Fibroblast of peridontal ligament (primary cell): ENCODE results near the gene ARHGAP24.
"Not testable (repeated sequence)": the region's sequence is repeated elsewhere in the genome, so short reads cannot be mapped to it uniquely, and the experiment has no call there.

Experiments
- DNase-seq: peaks from one replicate; pipeline ENCODE4 v3.0.0-alpha.2; 2010; ENCODE audit errors: extremely low read depth

ARHGAP24 gene

DNA sequence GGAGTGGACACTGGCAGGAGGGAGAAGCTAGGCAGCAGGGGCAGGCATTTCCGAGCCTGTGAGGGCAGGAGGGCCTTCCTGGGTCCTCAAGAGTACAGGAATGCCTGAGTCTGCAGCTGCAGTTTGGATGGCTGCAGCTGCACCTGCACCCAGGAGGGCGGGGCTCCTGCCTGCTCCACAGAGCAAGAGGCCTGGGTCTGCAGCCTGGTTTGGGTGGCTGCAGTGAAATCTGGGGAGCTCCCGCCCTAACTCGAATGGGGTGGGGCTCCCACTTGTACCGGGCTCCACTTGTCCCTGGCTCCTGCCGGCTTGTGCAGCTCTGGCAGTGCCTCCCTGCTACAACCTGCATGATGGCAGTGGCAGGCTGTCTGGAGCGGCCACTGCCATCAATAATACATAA lies 436.0 kb downstream of the ARHGAP24 start:
- no peak for DNase-seq

DNA sequence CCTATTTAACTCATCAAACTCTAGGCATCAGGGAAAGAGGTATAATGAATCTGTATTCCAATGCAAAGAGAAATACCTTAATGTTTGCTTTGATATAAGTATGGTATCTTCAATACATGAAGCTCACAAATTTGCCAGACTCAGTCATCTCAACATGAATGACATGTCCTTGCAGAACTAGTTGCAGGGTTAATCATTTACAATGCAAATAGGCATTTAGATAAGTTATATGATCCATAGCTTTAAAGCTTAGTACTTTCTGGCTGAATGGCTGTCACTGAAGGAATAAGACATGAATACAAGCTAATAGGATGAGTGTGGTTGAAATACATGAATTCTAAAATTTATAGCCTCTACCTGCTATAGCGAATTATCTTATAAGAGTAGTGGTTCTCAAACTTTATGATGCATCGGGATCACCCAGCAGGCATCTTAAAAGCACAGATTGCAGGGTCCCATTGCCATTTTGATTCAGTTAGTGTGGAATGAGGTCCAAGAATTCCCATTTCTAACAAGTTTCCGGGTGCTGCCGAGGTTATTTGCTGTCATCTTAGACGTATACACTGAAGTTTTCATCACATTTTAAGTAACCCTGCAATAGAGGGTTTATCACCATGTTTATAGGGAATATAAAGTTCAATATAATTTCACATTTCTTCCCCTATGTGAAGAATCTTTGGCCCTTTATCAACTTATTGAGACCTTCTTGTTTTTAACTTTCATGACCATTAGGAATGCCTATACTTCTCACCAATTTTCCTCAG lies 439.2 kb downstream of the ARHGAP24 start:
- no peak for DNase-seq

DNA sequence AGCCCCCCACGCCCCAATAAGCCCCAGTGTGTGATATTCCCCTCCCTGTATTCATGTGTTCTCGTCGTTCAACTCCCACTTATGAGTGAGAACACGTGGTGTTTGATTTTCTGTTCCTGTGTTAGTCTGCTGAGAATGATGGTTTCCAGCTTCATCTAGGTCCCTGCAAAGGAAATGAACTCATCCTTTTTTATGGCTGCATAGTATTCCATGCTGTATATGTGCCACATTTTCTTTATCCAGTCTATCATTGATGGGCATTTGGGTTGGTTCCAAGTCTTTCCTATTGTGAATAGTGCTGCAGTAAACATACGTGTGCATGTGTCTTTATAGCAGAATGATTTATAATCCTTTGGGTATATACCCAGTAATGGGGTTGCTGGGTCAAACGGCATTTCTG lies 440.6 kb downstream of the ARHGAP24 start:
- DNase-seq = not testable (repeated sequence)

GRCh38 chr4:85919200-85919887 lies 444.4 kb downstream of the ARHGAP24 start:
- DNase-seq = no peak

GRCh38 chr4:85925071-85925470 lies 450.1 kb downstream of the ARHGAP24 start:
- no peak for DNase-seq

GRCh38 chr4:85928775-85929591 lies 454.0 kb downstream of the ARHGAP24 start:
- peak; percentile 29 for DNase-seq

GRCh38 chr4:85929961-85930665 lies 455.2 kb downstream of the ARHGAP24 start:
- no peak for DNase-seq

DNA sequence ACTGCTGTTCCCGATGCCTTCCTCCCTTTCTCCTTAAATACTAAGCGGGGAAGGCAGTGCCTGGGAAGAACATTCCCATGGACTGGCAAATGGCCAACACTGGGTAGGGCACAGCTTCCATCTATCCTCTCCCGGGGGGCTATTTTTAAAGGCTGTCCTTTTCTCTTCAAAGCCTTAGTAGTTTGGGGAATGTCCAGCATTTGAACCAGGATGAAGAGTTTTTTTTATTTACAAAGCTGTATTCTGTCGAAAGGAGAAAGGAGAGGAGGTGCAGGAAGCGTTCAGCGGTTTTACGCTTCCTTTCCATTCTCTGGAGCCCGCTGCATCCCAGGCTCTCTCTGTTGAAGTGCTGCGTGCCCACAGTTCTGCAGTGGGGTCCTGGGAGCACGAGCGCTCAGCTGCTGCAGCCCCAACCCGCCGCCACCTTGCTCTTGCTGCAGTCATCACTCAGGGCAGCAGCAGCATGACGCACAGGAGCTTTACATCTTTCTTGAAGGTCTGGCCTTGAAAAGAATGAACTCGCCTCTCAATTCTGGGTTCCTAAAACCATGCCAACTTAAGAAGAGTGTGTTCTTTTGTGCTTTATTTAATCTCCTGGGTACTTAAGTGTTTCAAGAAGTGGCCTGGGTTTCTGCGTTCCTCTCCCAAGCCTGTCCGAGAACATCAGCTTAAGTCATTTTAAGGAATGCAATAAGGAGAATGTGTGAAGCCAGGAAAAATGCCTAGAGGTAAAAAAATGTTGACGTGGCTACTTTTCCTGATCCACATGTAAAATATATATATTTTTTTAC lies 457.7 kb downstream of the ARHGAP24 start:
- peak; percentile 14 for DNase-seq

- DNase-seq = no peak
Measured at GRCh38 chr4:85933291-85933640, 458.3 kb downstream of the ARHGAP24 start.

GRCh38 chr4:85937507-85937906 lies 462.6 kb downstream of the ARHGAP24 start:
- no peak for DNase-seq

- DNase-seq = no peak
Measured at GRCh38 chr4:85938062-85938461, 463.1 kb downstream of the ARHGAP24 start.

- DNase-seq = no peak
Measured at GRCh38 chr4:85938902-85939301, 464.0 kb downstream of the ARHGAP24 start.

DNA sequence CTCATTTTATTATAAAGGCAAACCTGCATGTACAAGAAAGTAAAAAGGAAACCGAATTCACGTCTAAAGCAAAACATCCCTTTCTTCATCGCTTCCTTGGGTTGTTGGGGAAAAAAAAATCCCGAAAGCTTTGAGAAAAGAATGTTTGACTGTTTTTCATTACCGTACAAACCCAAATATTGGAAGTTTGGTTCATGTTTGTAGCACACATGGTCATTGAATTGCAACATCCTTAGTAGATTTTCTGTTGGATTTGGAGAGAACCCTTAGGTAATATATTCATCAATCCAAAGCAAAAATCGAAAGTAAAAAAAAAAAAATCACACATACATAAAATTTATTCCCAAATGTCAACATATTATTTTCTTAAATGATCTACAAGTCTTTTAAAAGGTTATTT lies 464.6 kb downstream of the ARHGAP24 start:
- no peak for DNase-seq

DNA sequence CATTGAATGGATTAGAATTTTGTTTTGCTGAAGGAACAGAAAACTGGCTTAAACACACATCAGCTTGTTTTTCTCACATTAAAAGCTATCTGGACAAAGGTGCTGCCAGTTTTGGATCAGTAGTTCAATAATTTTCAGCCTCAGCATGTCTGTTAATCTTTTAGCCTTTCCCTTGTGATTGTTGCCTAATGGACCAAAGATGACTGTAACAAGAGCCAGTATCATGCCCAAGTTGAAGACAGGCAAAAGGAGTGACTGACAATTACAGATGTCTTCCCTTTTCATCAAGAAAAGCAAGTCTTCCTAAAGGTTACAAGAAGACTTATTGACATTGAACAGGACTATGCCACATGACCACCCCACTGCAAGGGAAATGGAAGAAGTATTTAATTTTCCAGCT lies 465.2 kb downstream of the ARHGAP24 start:
- DNase-seq = no peak

DNA sequence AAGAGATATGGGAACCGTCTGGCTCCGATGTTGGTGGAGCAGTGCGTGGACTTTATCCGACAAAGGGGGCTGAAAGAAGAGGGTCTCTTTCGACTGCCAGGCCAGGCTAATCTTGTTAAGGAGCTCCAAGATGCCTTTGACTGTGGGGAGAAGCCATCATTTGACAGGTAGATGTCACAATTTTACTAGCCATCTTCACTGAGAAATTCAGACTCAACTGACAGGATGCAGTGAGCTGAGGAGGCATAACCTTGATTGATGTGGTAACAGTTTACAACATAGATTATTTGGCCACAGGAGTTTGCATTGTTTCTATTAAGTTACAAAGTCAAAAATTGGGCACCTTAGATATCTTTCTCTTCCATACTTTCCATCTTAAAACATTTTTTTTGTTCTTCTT lies 467.2 kb downstream of the ARHGAP24 start:
- DNase-seq = no peak

DNA sequence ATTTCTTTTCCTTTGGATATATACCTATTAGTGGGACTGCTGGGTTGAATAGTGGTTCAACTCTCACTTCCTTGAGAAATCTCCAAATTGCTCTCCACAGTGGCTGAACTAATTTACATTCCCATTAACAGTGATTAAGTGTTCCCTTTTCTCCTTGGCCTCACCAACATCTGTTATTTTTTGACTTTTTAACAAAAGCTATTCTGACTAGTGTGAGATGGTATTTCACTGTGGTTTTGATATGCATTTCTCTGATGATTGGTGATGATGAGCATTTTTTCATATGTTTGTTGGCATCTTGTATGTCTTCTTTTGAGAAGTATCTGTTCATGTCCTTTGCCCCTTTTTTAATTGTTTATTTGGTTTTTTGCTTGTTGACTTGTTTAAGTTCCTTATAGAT lies 471.9 kb downstream of the ARHGAP24 start:
- DNase-seq = no peak

- DNase-seq = no peak
Measured at GRCh38 chr4:85951099-85951498, 476.1 kb downstream of the ARHGAP24 start.

DNA sequence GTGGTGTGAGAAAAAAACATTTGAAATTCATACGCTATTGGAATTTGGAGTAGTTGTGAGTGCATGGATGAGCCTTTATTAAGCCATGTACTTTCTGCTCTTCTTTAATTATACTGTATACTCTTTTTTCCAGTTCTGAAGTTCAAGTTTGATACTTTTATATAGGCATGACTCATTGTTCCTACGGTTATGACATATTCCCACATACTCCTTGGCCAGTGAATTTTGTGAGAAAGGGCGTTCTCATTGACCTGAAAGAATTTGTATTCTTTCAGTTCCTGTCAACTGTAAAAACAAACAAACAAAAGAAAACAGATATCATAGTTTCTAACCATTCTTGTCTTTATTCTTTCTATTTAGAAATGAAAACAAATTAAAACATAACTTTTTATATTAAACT lies 477.6 kb downstream of the ARHGAP24 start:
- peak; percentile 81 for DNase-seq

GRCh38 chr4:85952972-85953650 lies 478.2 kb downstream of the ARHGAP24 start:
- no peak for DNase-seq

GRCh38 chr4:85953651-85954018 lies 478.7 kb downstream of the ARHGAP24 start:
- peak; percentile 52 for DNase-seq
